DND-41 (cell line): ENCODE results near the gene SLC16A10.

Experiments
- CTCF ChIP-seq: IDR thresholded peaks from 2 replicates; pipeline ENCODE4 v1.5.1; 2012; ENCODE audit warnings: borderline replicate concordance, low read length, moderate library complexity, mild to moderate bottlenecking; ENCODE audit not compliant: poor library complexity, severe bottlenecking; ENCODE audit errors: extremely low read depth
- EZH2 ChIP-seq: IDR thresholded peaks from 3 replicates; pipeline ENCODE4 v1.6.1; 2012; ENCODE audit warnings: borderline replicate concordance, low read depth, mild to moderate bottlenecking, moderate library complexity, low read length, inconsistent platforms; ENCODE audit not compliant: severe bottlenecking

GRCh38 chr6:111201244-111201554 is 113.9 kb downstream of the SLC16A10 start:
- TF ChIP-seq CTCF (no peak), EZH2 (no peak)
